Liver (tissue), 9 donors: Measurements from ENCODE around the gene ANKRD13A. TPM values are rescaled to one million over a fixed set of nuclear protein-coding genes. Genes with fewer than 3 reads are reported as not detected.

Source experiments
- DNase-seq: peaks from one replicate; pipeline ENCODE4 v3.0.0-alpha.2; 2017; ENCODE audit warnings: low spot score
- H3K27ac ChIP-seq, 2 donors: one replicate each; pipeline ENCODE4 v1.7.0; 2013; ENCODE audit warnings: inconsistent platforms in 2 of 2, low read length in 2 of 2, control low read depth in 1 of 2, low read depth in 1 of 2, mild to moderate bottlenecking in 1 of 2
- H3K27me3 ChIP-seq, 4 donors: one replicate each; pipeline versions ENCODE4 v1.6.1 to v1.7.0; 2013; ENCODE audit warnings: low read length in 3 of 4, inconsistent platforms in 1 of 4, mild to moderate bottlenecking in 1 of 4, moderate library complexity in 1 of 4; ENCODE audit not compliant: control insufficient read depth in 4 of 4, insufficient read depth in 4 of 4
- H3K36me3 ChIP-seq, 4 donors: one replicate each; pipeline versions ENCODE4 v1.6.1 to v1.7.0; 2013; ENCODE audit warnings: low read length in 3 of 4, mild to moderate bottlenecking in 3 of 4, low read depth in 1 of 4, moderate library complexity in 1 of 4; ENCODE audit not compliant: control insufficient read depth in 4 of 4, insufficient read depth in 3 of 4
- H3K4me1 ChIP-seq, 4 donors: one replicate each; pipeline versions ENCODE4 v1.6.1 to v1.7.0; 2013; ENCODE audit warnings: low read length in 3 of 4, mild to moderate bottlenecking in 3 of 4, moderate library complexity in 1 of 4; ENCODE audit not compliant: control insufficient read depth in 4 of 4, insufficient read depth in 4 of 4
- H3K4me3 ChIP-seq, 3 donors: one replicate each; pipeline versions ENCODE4 v1.6.1 to v1.7.0; 2013; ENCODE audit warnings: low read length in 3 of 3, control low read depth in 1 of 3, low read depth in 1 of 3, mild to moderate bottlenecking in 1 of 3
- H3K9ac ChIP-seq, 2 donors: one replicate each; pipeline ENCODE4 v1.7.0; 2013; ENCODE audit warnings: low read length in 2 of 2, mild to moderate bottlenecking in 2 of 2, moderate library complexity in 2 of 2, control low read depth in 1 of 2, low read depth in 1 of 2
- H3K9me3 ChIP-seq, 4 donors: one replicate each; pipeline versions ENCODE4 v1.6.1 to v1.7.0; 2013; ENCODE audit warnings: low read length in 3 of 4; ENCODE audit not compliant: control insufficient read depth in 4 of 4
- CTCF ChIP-seq: fragments of 150-350 bp; IDR thresholded peaks from 2 replicates; pipeline ENCODE4 v1.5.1; 2017; ENCODE audit warnings: improper control_type of control experiment, low read depth, low read length; ENCODE audit not compliant: missing input control
- EGR1 ChIP-seq, 2 donors: IDR thresholded peaks; 2 replicates each; pipeline ENCODE4 v1.6.1; 2016 to 2018; ENCODE audit warnings: antibody characterized with exemption in 2 of 2, low read depth in 2 of 2
- GABPA ChIP-seq, 2 donors: IDR thresholded peaks in 1 of 2; conservative IDR thresholded peaks in 1 of 2; 2 replicates each; pipeline ENCODE4 v1.6.1; 2016; ENCODE audit warnings: antibody characterized with exemption in 2 of 2, mild to moderate bottlenecking in 1 of 2, moderate library complexity in 1 of 2
- HNF4A ChIP-seq, 2 donors: conservative IDR thresholded peaks; 2 replicates each; pipeline ENCODE4 v1.6.1; 2016; ENCODE audit warnings: antibody characterized with exemption in 2 of 2, mild to moderate bottlenecking in 2 of 2
- HNF4G ChIP-seq: IDR thresholded peaks from 2 replicates; pipeline ENCODE4 v1.6.1; 2016; ENCODE audit warnings: antibody characterized with exemption
- JUND ChIP-seq, 2 donors: IDR thresholded peaks; 2 replicates each; pipeline ENCODE4 v1.6.1; 2016; ENCODE audit warnings: antibody characterized with exemption in 2 of 2
- MAX ChIP-seq: IDR thresholded peaks from 2 replicates; pipeline ENCODE4 v1.6.1; 2016; ENCODE audit warnings: antibody characterized with exemption
- NR2F2 ChIP-seq: IDR thresholded peaks from 2 replicates; pipeline ENCODE4 v1.6.1; 2016; ENCODE audit warnings: antibody characterized with exemption
- REST ChIP-seq: IDR thresholded peaks from 2 replicates; pipeline ENCODE4 v1.6.1; 2016; ENCODE audit warnings: antibody characterized with exemption, mild to moderate bottlenecking
- RXRA ChIP-seq, 2 donors: IDR thresholded peaks; 2 replicates each; pipeline ENCODE4 v1.6.1; 2017 to 2018; ENCODE audit warnings: antibody characterized with exemption in 2 of 2, mild to moderate bottlenecking in 1 of 2
- YY1 ChIP-seq: IDR thresholded peaks from 2 replicates; pipeline ENCODE4 v1.6.1; 2016; ENCODE audit warnings: antibody characterized with exemption, mild to moderate bottlenecking
- ZBTB33 ChIP-seq: IDR thresholded peaks from 2 replicates; pipeline ENCODE4 v1.6.1; 2016; ENCODE audit warnings: antibody characterized with exemption
- WGBS: extraction: QIAGEN DNeasy Blood & Tissue Kit; methylation state at CpG from one replicate; pipeline ENCODE4 v1.1.7; 2013; 5-methylcytosine and 5-hydroxymethylcytosine counted together
- polyA plus RNA-seq, 2 donors: library from polyadenylated mRNA; stranded (reverse) in 1 of 2; unstranded in 1 of 2; fragments of 200-250 nt in 1 of 2; fragments of >200 nt in 1 of 2; fragmentation: Nextera tagmentation in 1 of 2; extraction: Ambion mirVana in 1 of 2; gene quantifications; one replicate each; pipeline versions ENCODE4 v1.2.1 to v1.2.3, GENCODE V29; 2013 to 2015
- total RNA-seq, 2 donors: library from RNA; depleted of rRNA; stranded (reverse); fragments of >200 nt; gene quantifications; one replicate each; pipeline ENCODE4 v1.2.3, GENCODE V29; 2014
- donor health status: healthy.
- donor health status: healthy.
- donor health status: healthy.
- donor health status: healthy.
- donor health status: healthy.

ANKRD13A gene
- total and polyA plus RNA-seq, 4 donors: 7.0 to 40.5 (median 18.8) TPM

GRCh38 chr12:109993091-109993490 is 6.1 kb upstream of the ANKRD13A start:
- TF ChIP-seq JUND (IDR thresholded peaks at IDR 0.05) (no peak), HNF4G (no peak), MAX (no peak), CTCF (no peak), REST (no peak), GABPA (IDR thresholded peaks at IDR 0.05 in 1 of 2, conservative IDR thresholded peaks at IDR 0.05 in 1 of 2) (no peak), RXRA (IDR thresholded peaks at IDR 0.05) (no peak), NR2F2 (no peak), EGR1 (IDR thresholded peaks at IDR 0.05; ENCODE audit: low read depth in 2 of 2) (no peak), ZBTB33 (no peak), HNF4A (conservative IDR thresholded peaks at IDR 0.05) (no peak)
- Histone ChIP-seq H3K4me1 (peaks cover 0 to 27% (median 14%) of the 10 kb centered on the region in 4 donors), H3K4me3 (no peak overlapping the region), H3K27ac (no peak overlapping the region), H3K9ac (no peak overlapping the region), H3K9me3 (no peaks in the 10 kb centered on the region), H3K27me3 (no peaks in the 10 kb centered on the region), H3K36me3 (peaks cover 5 to 27% (median 17%) of the 10 kb centered on the region in 4 donors)
- WGBS: 81% methylated on average over 2 of the region's 2 CpGs
- no peak for DNase-seq

GRCh38 chr12:109994401-109995175 is 4.6 kb upstream of the ANKRD13A start:
- Histone ChIP-seq H3K27me3 (no peaks in the 10 kb centered on the region), H3K9me3 (no peaks in the 10 kb centered on the region), H3K4me1 (peaks cover 0 to 31% (median 16%) of the 10 kb centered on the region in 4 donors), H3K9ac (peak overlapping the region; percentile 66 to 92), H3K27ac (peak overlapping the region; percentile 82 to 88), H3K36me3 (peaks cover under 1 to 16% (median 9%) of the 10 kb centered on the region in 4 donors), H3K4me3 (peak overlapping the region; percentile 86 to 94 (median 92))
- TF ChIP-seq GABPA (IDR thresholded peaks at IDR 0.05 in 1 of 2, conservative IDR thresholded peaks at IDR 0.05 in 1 of 2): no peak
- peak; percentile 16 for TF ChIP-seq YY1
- WGBS: 52% methylated on average over 6 of the region's 6 CpGs
- no peak for DNase-seq
